ENCODE results near the gene MAST2. TPM values are rescaled to one million over a fixed set of nuclear protein-coding genes. Genes with fewer than 3 reads are reported as not detected.
"Not testable (repeated sequence)": the region's sequence is repeated elsewhere in the genome, so short reads cannot be mapped to it uniquely, and the experiment has no call there.

MAST2 gene
- total RNA-seq, 4 donors from 2014 or later: 6.6 to 22.6 (median 13.9) TPM

- WGBS, 2 donors: 61 to 72% methylated on average over 1 of the region's 1 CpG
- no peak for TF ChIP-seq POLR2A (IDR thresholded peaks at IDR 0.05)
- no peak for TF ChIP-seq CTCF (IDR thresholded peaks at IDR 0.05)
- no peak for DNase-seq (ENCODE audit: low spot score in 2 of 2)
- no peak overlapping the region for H3K4me3 ChIP-seq (ENCODE audit: low read depth, poor library complexity, severe bottlenecking)
- intact Hi-C loops (cut with DNase I; ENCODE audit: low total_unique reads): no loop called here
These were observed 31.3 kb downstream of the MAST2 start for GRCh38 chr1:45834689-45835088.

GRCh38 chr1:45836451-45836850 lies 33.0 kb downstream of the MAST2 start:
- DNase-seq (ENCODE audit: low spot score in 2 of 2): no peak
- TF ChIP-seq POLR2A (IDR thresholded peaks at IDR 0.05) (no peak), CTCF (IDR thresholded peaks at IDR 0.05) (no peak)
- intact Hi-C loops (cut with DNase I; ENCODE audit: low total_unique reads): no loop called here
- 80 to 85% methylated on average over 3 of the region's 3 CpGs for WGBS, 2 donors
- no peak overlapping the region for H3K4me3 ChIP-seq (ENCODE audit: low read depth, poor library complexity, severe bottlenecking)

- DNase-seq (ENCODE audit: low spot score in 2 of 2); intact Hi-C loops (cut with DNase I; ENCODE audit: low total_unique reads); H3K4me3 ChIP-seq (ENCODE audit: low read depth, poor library complexity, severe bottlenecking): not testable (repeated sequence)
- 94 to 95% methylated on average over 7 of the region's 7 CpGs for WGBS, 2 donors
These were observed 33.4 kb downstream of the MAST2 start for GRCh38 chr1:45836861-45837260.

- WGBS, 2 donors: 93 to 96% methylated on average over 4 of the region's 4 CpGs
- H3K4me3 ChIP-seq (ENCODE audit: low read depth, poor library complexity, severe bottlenecking); DNase-seq (ENCODE audit: low spot score in 2 of 2); intact Hi-C loops (cut with DNase I; ENCODE audit: low total_unique reads): not testable (repeated sequence)
These were observed 34.9 kb downstream of the MAST2 start for GRCh38 chr1:45838322-45838721.

- WGBS, 2 donors: 53 to 73% methylated on average over 1 of the region's 1 CpG
- TF ChIP-seq CTCF (IDR thresholded peaks at IDR 0.05) (no peak), POLR2A (IDR thresholded peaks at IDR 0.05) (no peak)
- no peak overlapping the region for H3K4me3 ChIP-seq (ENCODE audit: low read depth, poor library complexity, severe bottlenecking)
- intact Hi-C loops (cut with DNase I; ENCODE audit: low total_unique reads): no loop called here
- no peak for DNase-seq (ENCODE audit: low spot score in 2 of 2)
These were observed 37.3 kb downstream of the MAST2 start for GRCh38 chr1:45840704-45841103.

GRCh38 chr1:45842786-45843185 lies 39.4 kb downstream of the MAST2 start:
- 96% methylated on average over 1 of the region's 1 CpG for WGBS, 2 donors
- DNase-seq (ENCODE audit: low spot score in 2 of 2): no peak
- no peak overlapping the region for H3K4me3 ChIP-seq (ENCODE audit: low read depth, poor library complexity, severe bottlenecking)
- intact Hi-C loops (cut with DNase I; ENCODE audit: low total_unique reads): no loop called here
- TF ChIP-seq CTCF (IDR thresholded peaks at IDR 0.05): no peak
- no peak for TF ChIP-seq POLR2A (IDR thresholded peaks at IDR 0.05)

GRCh38 chr1:45843474-45843905 lies 40.1 kb downstream of the MAST2 start:
- intact Hi-C loops (cut with DNase I; ENCODE audit: low total_unique reads): no loop called here
- TF ChIP-seq POLR2A (IDR thresholded peaks at IDR 0.05) (no peak), CTCF (IDR thresholded peaks at IDR 0.05) (no peak)
- DNase-seq (ENCODE audit: low spot score in 2 of 2): no peak
- no peak overlapping the region for H3K4me3 ChIP-seq (ENCODE audit: low read depth, poor library complexity, severe bottlenecking)

GRCh38 chr1:45844000-45844399 lies 40.6 kb downstream of the MAST2 start:
- H3K4me3 ChIP-seq (ENCODE audit: low read depth, poor library complexity, severe bottlenecking); DNase-seq (ENCODE audit: low spot score in 2 of 2); intact Hi-C loops (cut with DNase I; ENCODE audit: low total_unique reads): not testable (repeated sequence)
- 91 to 95% methylated on average over 4 of the region's 4 CpGs for WGBS, 2 donors

All from lower leg skin (tissue), 4 donors.